GM18861 (cell line): ENCODE measurements around the gene PLEKHM2.

ENCODE experiments used
- ATAC-seq: cut with Tn5 transposase; IDR thresholded peaks from one replicate; pipeline ENCODE4 v1.9.1; 2021; ENCODE audit not compliant: unreplicated experiment

The PLEKHM2 gene

GRCh38 chr1:15722836-15723532, 38.9 kb downstream of the PLEKHM2 start:
- no peak for ATAC-seq

GRCh38 chr1:15723631-15724246, 39.6 kb downstream of the PLEKHM2 start:
- no peak for ATAC-seq

- no peak for ATAC-seq
These were observed 41.1 kb downstream of the PLEKHM2 start for GRCh38 chr1:15724949-15725880.

- no peak for ATAC-seq
These were observed 42.4 kb downstream of the PLEKHM2 start for GRCh38 chr1:15726508-15726907.

- no peak for ATAC-seq
These were observed 42.9 kb downstream of the PLEKHM2 start for GRCh38 chr1:15727021-15727420.

- ATAC-seq, result no peak
These were observed 43.3 kb downstream of the PLEKHM2 start for GRCh38 chr1:15727424-15727823.

GRCh38 chr1:15727866-15728534, 43.9 kb downstream of the PLEKHM2 start:
- no peak for ATAC-seq

- ATAC-seq, result no peak
These were observed 45.0 kb downstream of the PLEKHM2 start for GRCh38 chr1:15728937-15729657.

- ATAC-seq, result no peak
These were observed 46.3 kb downstream of the PLEKHM2 start for GRCh38 chr1:15730423-15730822.

GRCh38 chr1:15730936-15731335, 46.8 kb downstream of the PLEKHM2 start:
- ATAC-seq, result no peak

GRCh38 chr1:15731735-15732685, 47.9 kb downstream of the PLEKHM2 start:
- ATAC-seq, result no peak

GRCh38 chr1:15732686-15733081, 48.6 kb downstream of the PLEKHM2 start:
- ATAC-seq, result no peak

GRCh38 chr1:15733218-15733725, 49.2 kb downstream of the PLEKHM2 start:
- no peak for ATAC-seq

- ATAC-seq, result no peak
These were observed 49.7 kb downstream of the PLEKHM2 start for GRCh38 chr1:15733726-15734226.

- ATAC-seq, result no peak
These were observed 50.2 kb downstream of the PLEKHM2 start for GRCh38 chr1:15734296-15734695.

- ATAC-seq, result no peak
These were observed 50.8 kb downstream of the PLEKHM2 start for GRCh38 chr1:15734901-15735300.

GRCh38 chr1:15735304-15736037, 51.4 kb downstream of the PLEKHM2 start:
- no peak for ATAC-seq
